BJ (cell line): ENCODE results near the gene AFG3L2. TPM values are rescaled to one million over a fixed set of nuclear protein-coding genes. Genes with fewer than 3 reads are reported as not detected.

Source experiments
- CTCF ChIA-PET: fragments of 350-600 bp; formaldehyde crosslinking; extraction: SDS; loops from one replicate; lab custom pipeline; 2021; ENCODE audit warnings: antibody characterized with exemption, inconsistent platforms; lab: Yijun Ruan, JAX
- POLR2A ChIA-PET: fragments of 300-600 bp; sonication (Branson Sonifier 250); formaldehyde crosslinking; extraction: SDS; loops from one replicate; lab custom pipeline; 2021; ENCODE audit warnings: antibody characterized with exemption; lab: Charles Lee
- DNase-seq: peaks from one replicate; pipeline ENCODE4 v3.0.0-alpha.2; 2011; ENCODE audit warnings: low read depth
- H3K27me3 ChIP-seq: 2 replicates; pipeline ENCODE4 v1.6.0; 2011; ENCODE audit warnings: low read length; ENCODE audit not compliant: control insufficient read depth, insufficient read depth
- H3K36me3 ChIP-seq: 2 replicates; pipeline ENCODE4 v1.5.1; 2011; ENCODE audit warnings: low read length; ENCODE audit not compliant: control insufficient read depth, insufficient read depth
- H3K4me3 ChIP-seq: 2 replicates; pipeline ENCODE4 v1.5.1; 2011; ENCODE audit warnings: low read depth, mild to moderate bottlenecking, control low read depth, low read length
- CTCF ChIP-seq: IDR thresholded peaks from 2 replicates; pipeline ENCODE4 v1.5.1; 2011; ENCODE audit warnings: low read depth, mild to moderate bottlenecking, control low read depth, inconsistent platforms, low read length, moderate library complexity; ENCODE audit not compliant: insufficient read depth
- polyA plus RNA-seq: library from polyadenylated mRNA; depleted of rRNA; stranded (reverse); fragments of >200 nt; gene quantifications from 2 replicates; pipeline ENCODE4 v1.2.3, GENCODE V29; 2011

The AFG3L2 gene
- polyA plus RNA-seq, 1 experiment = 25.5 TPM

- ChIA-PET POLR2A (no interaction called here), CTCF (interaction anchor here (0.6 kb wide), 1 partner anchor 24 kb away, joined by 3 read pairs; no protein-coding TSS in a partner anchor)
- DNase-seq = no peak
- H3K4me3 ChIP-seq = no peak overlapping the region
- H3K27me3 ChIP-seq = no peaks in the 10 kb centered on the region
- no peaks in the 10 kb centered on the region for H3K36me3 ChIP-seq
- no peak for TF ChIP-seq CTCF
These were observed 77.2 kb downstream of the AFG3L2 start for GRCh38 chr18:12299862-12300261.

GRCh38 chr18:12296457-12296856 is 80.6 kb downstream of the AFG3L2 start:
- CTCF ChIA-PET = interaction anchor here (0.7 to 1.3 kb wide), 2 partner anchors 17 kb away, joined by 3 read pairs; no protein-coding TSS in a partner anchor
- no peak for TF ChIP-seq CTCF
- POLR2A ChIA-PET = interaction anchor here (0.6 to 0.7 kb wide), 2 partner anchors 11 to 14 kb away, joined by 3 to 4 read pairs; no protein-coding TSS in a partner anchor
- Histone ChIP-seq H3K27me3 (no peaks in the 10 kb centered on the region), H3K36me3 (no peaks in the 10 kb centered on the region), H3K4me3 (no peak overlapping the region)
- no peak for DNase-seq

- DNase-seq = no peak
- CTCF ChIA-PET = interaction anchor here (0.7 to 1.3 kb wide), 2 partner anchors 17 kb away, joined by 3 read pairs; no protein-coding TSS in a partner anchor
- POLR2A ChIA-PET = interaction anchor here (0.6 to 0.7 kb wide), 2 partner anchors 12 to 14 kb away, joined by 3 to 4 read pairs; no protein-coding TSS in a partner anchor
- TF ChIP-seq CTCF = no peak
- Histone ChIP-seq H3K27me3 (no peaks in the 10 kb centered on the region), H3K36me3 (no peaks in the 10 kb centered on the region), H3K4me3 (no peak overlapping the region)
These were observed 81.0 kb downstream of the AFG3L2 start for GRCh38 chr18:12296087-12296403.

- no peak overlapping the region for H3K4me3 ChIP-seq
- TF ChIP-seq CTCF = no peak
- POLR2A ChIA-PET = interaction anchor here (0.6 to 0.7 kb wide), 3 partner anchors 12 to 82 kb away, joined by 3 to 6 read pairs (median 4); no protein-coding TSS in a partner anchor
- no peaks in the 10 kb centered on the region for H3K36me3 ChIP-seq
- no peaks in the 10 kb centered on the region for H3K27me3 ChIP-seq
- DNase-seq = no peak
- CTCF ChIA-PET = interaction anchor here (0.7 to 1.3 kb wide), 2 partner anchors 16 to 18 kb away, joined by 3 read pairs; no protein-coding TSS in a partner anchor
These were observed 81.5 kb downstream of the AFG3L2 start for GRCh38 chr18:12295389-12296086.

GRCh38 chr18:12293831-12294230 is 83.2 kb downstream of the AFG3L2 start:
- no peak for DNase-seq
- ChIA-PET CTCF (no interaction called here), POLR2A (no interaction called here)
- no peaks in the 10 kb centered on the region for H3K36me3 ChIP-seq
- no peak overlapping the region for H3K4me3 ChIP-seq
- TF ChIP-seq CTCF = no peak
- no peaks in the 10 kb centered on the region for H3K27me3 ChIP-seq
